GM10266 (cell line): ENCODE data around the gene AHCTF1.

Experiments used
- DNase-seq: peaks from one replicate; pipeline ENCODE4 v3.0.0; 2012; ENCODE audit errors: extremely low spot score
- CTCF ChIP-seq: IDR thresholded peaks from 2 replicates; pipeline ENCODE4 v1.5.1; 2012; ENCODE audit warnings: mild to moderate bottlenecking, low read depth; ENCODE audit not compliant: control insufficient read depth, insufficient read depth; ENCODE audit errors: missing control alignments

The AHCTF1 gene

DNA sequence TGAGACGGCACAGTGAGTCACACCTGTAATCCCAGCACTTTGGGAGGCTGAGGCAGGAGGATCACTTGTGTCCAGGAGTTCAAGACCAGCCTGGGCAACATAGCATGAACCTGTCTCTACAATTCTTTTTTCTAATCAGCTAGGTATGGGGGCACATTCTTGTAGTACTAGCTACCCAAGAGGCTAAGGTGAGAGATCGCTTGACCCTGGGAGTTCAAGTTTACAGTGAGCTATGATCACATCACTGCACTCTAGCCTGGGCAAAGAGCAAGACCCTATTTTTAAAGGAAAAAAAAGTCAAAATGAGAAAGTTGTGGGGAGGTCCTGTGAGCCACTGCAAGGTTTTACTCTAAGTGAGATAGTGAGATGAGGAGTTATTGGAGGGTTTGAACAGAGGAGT is 34.8 kb upstream of the AHCTF1 start:
- TF ChIP-seq CTCF, result no peak

GRCh38 chr1:246959944-246960693 is 28.4 kb upstream of the AHCTF1 start:
- peak; percentile 36 for DNase-seq
- no peak for TF ChIP-seq CTCF

More for the DNA sequence above, 34.8 kb upstream of the AHCTF1 start:
- no peak for DNase-seq

GRCh38 chr1:246954126-246954525 is 22.4 kb upstream of the AHCTF1 start:
- DNase-seq, result no peak

GRCh38 chr1:246951413-246951812 is 19.7 kb upstream of the AHCTF1 start:
- no peak for DNase-seq
- no peak for TF ChIP-seq CTCF

More at GRCh38 chr1:246954126-246954525, 22.4 kb upstream of the AHCTF1 start:
- TF ChIP-seq CTCF, result no peak

DNA sequence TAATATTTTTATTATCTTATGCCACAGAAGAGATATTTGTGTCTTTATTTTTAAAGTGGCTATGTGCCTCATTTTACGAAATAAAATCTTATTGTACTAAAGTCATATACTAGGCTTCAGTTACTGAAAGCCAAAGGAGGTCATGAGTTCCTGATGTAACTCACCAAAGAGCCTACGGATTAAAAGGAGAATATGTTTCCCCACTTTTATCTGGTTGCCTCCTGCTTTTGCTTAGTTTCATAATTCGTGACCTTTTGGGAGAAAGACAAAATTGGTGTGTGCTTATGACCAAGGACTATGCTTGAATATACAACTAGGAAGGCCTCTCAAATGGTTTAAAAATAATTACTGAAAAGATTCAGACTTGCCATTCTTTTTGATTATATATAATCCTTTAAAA is 18.2 kb upstream of the AHCTF1 start:
- DNase-seq, result no peak
- no peak for TF ChIP-seq CTCF

GRCh38 chr1:246947255-246947654 is 15.5 kb upstream of the AHCTF1 start:
- no peak for DNase-seq
- no peak for TF ChIP-seq CTCF

- TF ChIP-seq CTCF, result no peak
- no peak for DNase-seq
Measured at GRCh38 chr1:246946366-246946765, 14.6 kb upstream of the AHCTF1 start.
